RWPE1 (cell line): ENCODE data around the gene KRTAP5-2.

ENCODE experiments used
- CTCF ChIA-PET: fragments of 350-600 bp; sonication (Branson Sonifier 250); formaldehyde crosslinking; extraction: SDS; loops from one replicate; lab custom pipeline; 2021; lab: Yijun Ruan, JAX
- POLR2A ChIA-PET: fragments of 400-600 bp; formaldehyde crosslinking; extraction: SDS; loops from one replicate; lab custom pipeline; 2020; ENCODE audit warnings: antibody characterized with exemption; ENCODE audit not compliant: low non-redundant PET; lab: Yijun Ruan, JAX
- DNase-seq: peaks from one replicate; pipeline ENCODE4 v3.0.0; 2012; ENCODE audit warnings: low spot score
- H3K27ac ChIP-seq: fragments of 450-650 bp; 2 replicates; pipeline ENCODE4 v1.5.1; 2017
- CTCF ChIP-seq: fragments of 450-650 bp; conservative IDR thresholded peaks from 2 replicates; pipeline ENCODE4 v1.5.1; 2017; ENCODE audit warnings: low read depth, mild to moderate bottlenecking

KRTAP5-2 gene

GRCh38 chr11:1563149-1563638, 34.9 kb downstream of the KRTAP5-2 start:
- no peak overlapping the region for H3K27ac ChIP-seq
- POLR2A ChIA-PET = no interaction called here
- DNase-seq = no peak
- CTCF ChIA-PET = interaction anchor here (4.8 kb wide), 1 partner anchor 11 kb away, joined by 26 read pairs; no protein-coding TSS in a partner anchor
- TF ChIP-seq CTCF = no peak

- ChIA-PET POLR2A (no interaction called here), CTCF (interaction anchor here (4.8 kb wide), 1 partner anchor 12 kb away, joined by 26 read pairs; no protein-coding TSS in a partner anchor)
Observed at GRCh38 chr11:1562469-1563148, 35.5 kb downstream of the KRTAP5-2 start.

GRCh38 chr11:1561955-1562354, 36.1 kb downstream of the KRTAP5-2 start:
- POLR2A ChIA-PET = no interaction called here
- H3K27ac ChIP-seq = peak overlapping the region; percentile 48
- no peak for DNase-seq
- CTCF ChIA-PET = no interaction called here
- no peak for TF ChIP-seq CTCF

More at GRCh38 chr11:1562469-1563148, 35.5 kb downstream of the KRTAP5-2 start:
- no peak for TF ChIP-seq CTCF
- H3K27ac ChIP-seq = peak overlapping the region; percentile 48
- DNase-seq = no peak

GRCh38 chr11:1561266-1561665, 36.8 kb downstream of the KRTAP5-2 start:
- TF ChIP-seq CTCF = no peak
- DNase-seq = no peak
- H3K27ac ChIP-seq = peak overlapping the region; percentile 99; the same call in 1 of the 2 replicates
- CTCF ChIA-PET = interaction anchor here (4.4 kb wide), 1 partner anchor 15 kb away, joined by 21 read pairs; no protein-coding TSS in a partner anchor
- POLR2A ChIA-PET = no interaction called here

GRCh38 chr11:1560649-1561251, 37.3 kb downstream of the KRTAP5-2 start:
- ChIA-PET POLR2A (interaction anchor here (0.5 kb wide), 1 partner anchor 34 kb away, joined by 3 read pairs; no protein-coding TSS in a partner anchor), CTCF (interaction anchor here (0.7 to 4.4 kb wide), 2 partner anchors 14 kb away, joined by 3 to 21 read pairs; no protein-coding TSS in a partner anchor)
- peak overlapping the region; percentile 99 for H3K27ac ChIP-seq
- TF ChIP-seq CTCF = no peak
- no peak for DNase-seq

GRCh38 chr11:1560002-1560648, 38.0 kb downstream of the KRTAP5-2 start:
- POLR2A ChIA-PET = interaction anchor here (0.5 kb wide), 1 partner anchor 34 kb away, joined by 3 read pairs; no protein-coding TSS in a partner anchor
- H3K27ac ChIP-seq = peak overlapping the region; percentile 99
- no peak for DNase-seq
- TF ChIP-seq CTCF = no peak
- CTCF ChIA-PET = interaction anchor here (0.7 to 4.4 kb wide), 3 partner anchors 14 to 15 kb away, joined by 3 to 21 read pairs (median 7); no protein-coding TSS in a partner anchor
